Subcutaneous adipose tissue (tissue), 4 donors: ENCODE measurements around the gene ITGB3. TPM values are rescaled to one million over a fixed set of nuclear protein-coding genes. Genes with fewer than 3 reads are reported as not detected.

Experiments
- total RNA-seq, 4 donors: library from RNA; depleted of rRNA; stranded (reverse); fragments of >200 nt; gene quantifications; one replicate each; pipeline ENCODE4 v1.1.0, GENCODE V29; 2016
- TF ChIP-seq, protein P1 (sequence below): fragments of 450-650 bp; IDR thresholded peaks from one replicate; pipeline ENCODE4 v1.5.1; 2016; ENCODE audit warnings: low read depth, mild to moderate bottlenecking, control low read depth, antibody characterized with exemption, moderate library complexity

Gene ITGB3
- total RNA-seq, 4 donors from 2014 or later, result 9.8 to 22.6 (median 13.8) TPM

DNA sequence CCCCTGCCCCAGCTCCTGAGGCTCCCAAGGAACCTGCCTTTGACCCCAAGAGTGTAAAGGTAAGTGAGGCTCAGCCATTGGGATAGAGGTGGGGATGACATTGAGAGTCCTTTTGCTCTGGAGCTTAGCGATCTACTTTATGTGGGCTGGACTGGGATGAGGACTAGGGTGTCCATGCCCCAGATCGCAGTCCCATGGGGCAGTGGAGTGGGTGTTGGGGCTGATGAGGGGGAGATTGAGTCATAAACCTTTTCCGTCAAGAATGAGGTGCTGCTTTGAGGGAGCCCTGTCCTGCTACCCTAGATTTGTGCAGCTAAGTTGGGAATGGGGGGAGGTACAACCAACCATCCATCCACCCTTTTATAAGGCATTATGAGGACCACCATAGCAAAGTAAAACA lies 44.1 kb upstream of the ITGB3 start:
- TF ChIP-seq, protein P1, sequence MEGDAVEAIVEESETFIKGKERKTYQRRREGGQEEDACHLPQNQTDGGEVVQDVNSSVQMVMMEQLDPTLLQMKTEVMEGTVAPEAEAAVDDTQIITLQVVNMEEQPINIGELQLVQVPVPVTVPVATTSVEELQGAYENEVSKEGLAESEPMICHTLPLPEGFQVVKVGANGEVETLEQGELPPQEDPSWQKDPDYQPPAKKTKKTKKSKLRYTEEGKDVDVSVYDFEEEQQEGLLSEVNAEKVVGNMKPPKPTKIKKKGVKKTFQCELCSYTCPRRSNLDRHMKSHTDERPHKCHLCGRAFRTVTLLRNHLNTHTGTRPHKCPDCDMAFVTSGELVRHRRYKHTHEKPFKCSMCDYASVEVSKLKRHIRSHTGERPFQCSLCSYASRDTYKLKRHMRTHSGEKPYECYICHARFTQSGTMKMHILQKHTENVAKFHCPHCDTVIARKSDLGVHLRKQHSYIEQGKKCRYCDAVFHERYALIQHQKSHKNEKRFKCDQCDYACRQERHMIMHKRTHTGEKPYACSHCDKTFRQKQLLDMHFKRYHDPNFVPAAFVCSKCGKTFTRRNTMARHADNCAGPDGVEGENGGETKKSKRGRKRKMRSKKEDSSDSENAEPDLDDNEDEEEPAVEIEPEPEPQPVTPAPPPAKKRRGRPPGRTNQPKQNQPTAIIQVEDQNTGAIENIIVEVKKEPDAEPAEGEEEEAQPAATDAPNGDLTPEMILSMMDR, result no peak

DNA sequence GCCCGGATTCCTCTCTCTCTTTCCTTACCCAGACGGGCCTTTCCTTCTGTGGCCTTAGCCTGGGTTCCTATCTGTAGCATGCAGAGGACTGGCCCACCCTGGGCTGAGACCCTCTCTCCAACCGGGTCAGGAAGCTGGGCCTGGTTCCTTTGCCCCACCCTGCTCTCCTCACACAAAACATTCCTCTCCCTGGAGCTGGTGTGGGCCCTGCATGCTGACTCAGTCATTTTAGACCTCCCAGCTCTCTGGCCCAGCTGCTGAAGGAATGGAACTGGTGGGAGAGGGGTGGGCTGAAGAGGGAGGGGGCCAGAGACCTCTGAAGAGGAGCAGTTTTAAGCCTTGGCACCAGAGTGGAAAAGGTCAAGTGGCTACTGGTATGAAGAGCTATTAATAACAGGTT lies 43.5 kb upstream of the ITGB3 start:
- TF ChIP-seq, protein P1, result no peak

DNA sequence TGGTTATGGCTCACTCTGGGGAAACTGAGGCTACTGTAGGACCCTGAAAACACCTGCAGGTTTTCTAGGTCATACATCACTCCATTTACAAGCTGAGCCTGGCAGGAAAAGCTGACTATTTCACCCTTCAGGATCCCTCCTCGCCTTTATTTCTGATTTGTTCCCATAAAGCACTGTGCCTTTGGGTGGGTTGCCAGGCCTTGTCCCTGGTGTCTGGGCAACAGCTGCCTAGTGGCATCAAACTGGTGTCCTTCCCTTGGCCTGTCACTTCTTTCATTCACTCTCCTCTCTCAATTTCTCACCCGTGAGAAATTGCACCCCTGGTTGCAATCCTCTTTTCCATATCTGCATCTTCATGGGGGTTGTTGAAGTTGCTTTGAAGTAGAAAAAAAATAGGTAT lies 42.8 kb upstream of the ITGB3 start:
- TF ChIP-seq, protein P1, result no peak

DNA sequence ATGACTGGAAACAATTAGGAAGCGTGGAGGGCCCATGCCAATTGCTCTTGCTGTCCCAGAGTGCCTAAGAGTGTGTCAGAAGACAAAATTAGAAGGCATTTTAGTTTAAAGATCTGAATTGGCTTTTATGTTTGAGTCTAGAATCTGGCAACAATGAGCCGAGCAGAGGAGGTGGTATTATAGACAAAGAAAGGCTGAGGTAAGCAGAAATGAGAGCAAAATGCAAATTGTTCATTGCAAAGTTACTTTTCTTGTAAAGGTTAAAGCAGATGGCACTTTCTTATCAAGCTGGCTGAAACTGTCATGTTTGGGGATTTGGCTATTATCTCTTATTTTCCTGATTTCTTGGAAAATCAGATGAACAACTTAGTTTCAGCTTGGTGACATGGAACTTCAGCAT lies 41.2 kb upstream of the ITGB3 start:
- TF ChIP-seq, protein P1, result no peak

DNA sequence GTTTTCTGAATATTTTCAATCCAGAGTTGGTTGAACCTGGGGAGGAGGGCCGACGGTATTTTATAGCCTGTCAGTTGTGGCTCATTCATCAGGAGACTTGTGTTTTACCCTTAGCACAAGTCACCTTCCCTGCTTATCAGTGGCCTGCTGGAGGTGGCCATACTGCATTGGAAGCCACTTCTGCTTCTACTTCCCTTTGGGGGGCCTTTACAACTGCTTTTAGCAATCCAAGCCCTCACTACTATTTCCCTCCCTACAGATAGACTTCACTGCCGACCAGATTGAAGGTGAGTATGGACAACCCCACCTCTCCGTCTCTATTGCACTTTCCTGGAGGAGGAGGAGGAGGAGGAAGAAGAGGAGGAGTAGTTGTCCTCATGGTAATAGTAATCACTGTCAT lies 40.1 kb upstream of the ITGB3 start:
- TF ChIP-seq, protein P1, result no peak

DNA sequence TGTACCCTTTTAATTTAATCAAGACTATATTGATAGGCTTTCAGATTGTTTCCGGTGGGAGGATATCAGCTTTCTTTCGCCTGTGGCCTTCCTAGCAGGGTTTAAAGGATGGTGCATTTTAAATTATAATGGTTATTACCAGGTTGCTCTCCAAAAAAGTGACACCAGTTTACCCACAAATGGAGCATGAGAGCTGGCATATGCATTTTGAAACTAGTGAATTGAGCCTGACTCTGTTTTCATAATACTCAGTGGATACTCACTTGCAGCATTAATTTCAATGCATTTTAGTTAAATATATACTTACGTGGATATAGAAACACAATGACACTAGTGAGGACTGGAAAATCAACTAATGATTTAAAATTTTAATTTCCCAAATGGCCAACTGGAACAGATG lies 38.7 kb upstream of the ITGB3 start:
- TF ChIP-seq, protein P1, result no peak

DNA sequence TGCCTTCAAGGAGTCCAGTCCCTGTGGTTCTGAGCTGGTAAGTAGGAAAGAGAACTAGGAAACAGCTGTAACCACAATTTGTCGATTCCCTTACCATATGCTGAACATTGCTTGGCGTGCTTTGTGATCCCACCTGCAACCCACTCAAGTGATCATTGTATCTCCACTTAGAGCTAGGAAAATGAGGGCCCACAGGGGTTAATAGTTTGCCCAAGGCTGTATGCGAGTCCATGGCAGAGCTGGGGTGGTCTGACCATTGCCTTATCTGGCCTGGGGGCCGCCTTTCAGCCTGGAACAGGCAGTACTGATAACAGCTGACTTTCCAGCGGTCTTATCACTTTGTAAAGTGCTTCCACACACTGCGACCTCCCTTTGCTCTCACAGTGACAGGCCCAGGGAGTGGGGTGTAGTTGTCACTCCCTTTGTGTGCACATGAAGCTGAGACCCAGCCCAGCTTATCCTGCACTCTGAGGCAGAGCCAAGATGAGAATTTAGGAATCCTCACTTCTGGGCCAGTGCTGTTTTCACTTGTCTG lies 34.7 kb upstream of the ITGB3 start:
- TF ChIP-seq, protein P1, result no peak
